GM23338 (cell line): Measurements from ENCODE around the gene USP10.

Experiments
- CREB1 ChIP-seq: fragments of 250-450 bp; sonication (Bioruptor Pico); IDR thresholded peaks from 2 replicates; pipeline ENCODE4 v1.5.0; 2020; ENCODE audit warnings: low read depth, mild to moderate bottlenecking, moderate library complexity
- CTCF ChIP-seq, 2 experiments: fragments of 200-600 bp in 1 of 2; sonication (generic) in 1 of 2; conservative IDR thresholded peaks; 2 replicates each; pipeline versions ENCODE4 v1.5.1 to v1.6.1; 2016 to 2017; ENCODE audit warnings: antibody characterized with exemption in 2 of 2, low read depth in 2 of 2, mild to moderate bottlenecking in 2 of 2, moderate library complexity in 1 of 2
- ETS1 ChIP-seq: IDR thresholded peaks from 2 replicates; pipeline ENCODE4 v1.6.1; 2016; ENCODE audit warnings: antibody characterized with exemption
- EZH2 ChIP-seq: fragments of 200-600 bp; sonication (generic); IDR thresholded peaks from one replicate; pipeline ENCODE4 v1.8.0; 2017; ENCODE audit warnings: antibody characterized with exemption, mild to moderate bottlenecking, low read depth; ENCODE audit not compliant: unreplicated experiment
- EZH2phosphoT487 ChIP-seq: fragments of 200-600 bp; sonication (generic); IDR thresholded peaks from one replicate; pipeline ENCODE4 v1.8.1; 2018; ENCODE audit warnings: antibody characterized with exemption; ENCODE audit not compliant: unreplicated experiment
- JUNB ChIP-seq: IDR thresholded peaks from one replicate; pipeline ENCODE4 v1.6.1; 2016; ENCODE audit warnings: antibody characterized with exemption; ENCODE audit not compliant: unreplicated experiment
- POLR2AphosphoS5 ChIP-seq: IDR thresholded peaks from 2 replicates; pipeline ENCODE4 v1.6.1; 2016; ENCODE audit warnings: antibody characterized with exemption, low read depth
- REST ChIP-seq: IDR thresholded peaks from one replicate; pipeline ENCODE4 v1.6.1; 2018; ENCODE audit warnings: antibody characterized with exemption; ENCODE audit not compliant: unreplicated experiment
- ZNF114 ChIP-seq: fragments of 250-450 bp; sonication (Bioruptor Pico); IDR thresholded peaks from 2 replicates; pipeline ENCODE4 v1.5.0; 2020; ENCODE audit warnings: mild to moderate bottlenecking, moderate library complexity
- ZNF331 ChIP-seq: fragments of 250-450 bp; sonication (Bioruptor Pico); IDR thresholded peaks from 2 replicates; pipeline ENCODE4 v1.5.0; 2020; ENCODE audit warnings: low read depth, mild to moderate bottlenecking, moderate library complexity

- TF ChIP-seq REST (no peak), CTCF (conservative IDR thresholded peaks at IDR 0.05; ENCODE audit: low read depth in 2 of 2) (no peak), EZH2 (no peak), POLR2AphosphoS5 (no peak), EZH2phosphoT487 (no peak), JUNB (no peak), ZNF114 (CRISPR knock-in tag) (no peak), ETS1 (no peak), CREB1 (CRISPR knock-in tag) (no peak), ZNF331 (no peak)
Measured at GRCh38 chr16:84712138-84712671, 12.4 kb downstream of the USP10 start.
